SKM-1 (cell line): ENCODE measurements around the gene MCM10.
A peak's percentile ranks its signal among the peaks of the same experiment; 100 is the strongest.
"Not testable (repeated sequence)": the region's sequence is repeated elsewhere in the genome, so short reads cannot be mapped to it uniquely, and the experiment has no call there.

ENCODE experiments used
- DNase-seq: peaks from one replicate; lab custom pipeline; 2025; ENCODE audit not compliant: unreplicated experiment; lab: John Stamatoyannopoulos, UW

The MCM10 gene

GRCh38 chr10:13160934-13161856 lies at the start of gene MCM10:
MCM10 (plus strand) TSS chr10:13161558; CDS start chr10:13164203, 2,645 bp downstream.
- DNase-seq: peak; percentile 84

- no peak for DNase-seq
These were observed 47.8 kb upstream of the MCM10 start for GRCh38 chr10:13113544-13113943.

GRCh38 chr10:13115832-13116803 lies 45.2 kb upstream of the MCM10 start:
- no peak for DNase-seq

- peak; percentile 42 for DNase-seq
These were observed 43.2 kb upstream of the MCM10 start for GRCh38 chr10:13117841-13118783.

- DNase-seq: no peak
These were observed 42.5 kb upstream of the MCM10 start for GRCh38 chr10:13118784-13119410.

- DNase-seq: no peak
These were observed 40.4 kb upstream of the MCM10 start for GRCh38 chr10:13120786-13121499.

GRCh38 chr10:13121500-13121854 lies 39.9 kb upstream of the MCM10 start:
- no peak for DNase-seq

GRCh38 chr10:13136651-13137050 lies 24.7 kb upstream of the MCM10 start:
- no peak for DNase-seq

GRCh38 chr10:13139150-13139549 lies 22.2 kb upstream of the MCM10 start:
- no peak for DNase-seq

GRCh38 chr10:13139676-13140075 lies 21.7 kb upstream of the MCM10 start:
- DNase-seq: no peak

GRCh38 chr10:13140627-13141190 lies 20.6 kb upstream of the MCM10 start:
- DNase-seq: no peak

GRCh38 chr10:13143766-13144165 lies 17.6 kb upstream of the MCM10 start:
- no peak for DNase-seq

- DNase-seq: no peak
These were observed 16.5 kb upstream of the MCM10 start for GRCh38 chr10:13144814-13145213.

GRCh38 chr10:13146379-13146778 lies 15.0 kb upstream of the MCM10 start:
- no peak for DNase-seq

- no peak for DNase-seq
These were observed 14.2 kb upstream of the MCM10 start for GRCh38 chr10:13147161-13147560.

GRCh38 chr10:13152296-13152695 lies 9.1 kb upstream of the MCM10 start:
- no peak for DNase-seq

GRCh38 chr10:13155860-13156259 lies 5.5 kb upstream of the MCM10 start:
- DNase-seq: not testable (repeated sequence)

GRCh38 chr10:13158401-13158800 lies 3.0 kb upstream of the MCM10 start:
- no peak for DNase-seq

- DNase-seq: no peak
These were observed 506 bp downstream of the MCM10 start for GRCh38 chr10:13161857-13162271.
